Measurements from ENCODE around the gene FRRS1L.

FRRS1L gene

DNA sequence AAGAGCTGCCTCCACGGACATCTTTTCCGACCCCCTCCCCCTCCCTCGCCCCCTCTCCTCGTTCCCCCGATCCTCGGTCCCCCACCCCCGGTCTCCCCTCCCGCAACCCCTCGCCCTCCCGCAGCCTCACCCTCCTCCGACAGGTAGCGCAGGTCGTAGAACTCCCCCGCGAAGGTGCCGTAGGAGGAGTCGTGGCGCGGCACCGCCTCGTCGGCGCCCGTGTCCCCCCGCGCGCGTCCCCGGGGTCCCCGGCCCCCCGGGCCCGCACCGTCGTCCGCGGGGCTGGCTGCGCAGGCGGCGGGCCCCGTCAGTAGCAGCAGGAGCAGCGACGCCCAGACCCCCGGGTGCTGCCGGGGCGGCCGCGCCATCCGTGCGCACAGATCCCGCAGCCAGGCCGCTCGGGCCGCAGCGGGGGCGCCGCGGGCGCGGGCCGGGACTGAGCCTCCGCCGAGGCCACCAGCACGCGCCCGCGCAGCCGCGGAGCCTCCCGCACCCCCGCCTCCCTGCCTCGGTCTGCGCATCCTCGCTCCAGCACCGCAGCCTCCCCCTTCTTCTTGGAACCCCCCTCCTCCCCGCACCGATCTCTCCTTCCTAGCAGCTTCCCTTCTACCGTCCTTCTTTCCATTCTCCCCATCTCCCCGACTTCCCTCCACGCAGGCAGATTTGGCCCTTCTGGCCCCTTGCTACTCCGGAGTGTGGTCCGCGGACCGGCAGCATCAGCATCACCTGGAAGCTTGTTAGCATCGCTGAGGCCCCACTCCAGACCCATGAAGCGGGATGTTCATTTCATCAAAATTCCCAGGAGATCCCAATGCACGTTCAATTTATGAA is at the start of gene FRRS1L:
Gene FRRS1L (minus strand): TSS at position 479 of the 831 bp plus-strand sequence. CDS start 111 bp downstream, at position 368.
- no peak for DNase-seq (ENCODE audit: low spot score)

DNA sequence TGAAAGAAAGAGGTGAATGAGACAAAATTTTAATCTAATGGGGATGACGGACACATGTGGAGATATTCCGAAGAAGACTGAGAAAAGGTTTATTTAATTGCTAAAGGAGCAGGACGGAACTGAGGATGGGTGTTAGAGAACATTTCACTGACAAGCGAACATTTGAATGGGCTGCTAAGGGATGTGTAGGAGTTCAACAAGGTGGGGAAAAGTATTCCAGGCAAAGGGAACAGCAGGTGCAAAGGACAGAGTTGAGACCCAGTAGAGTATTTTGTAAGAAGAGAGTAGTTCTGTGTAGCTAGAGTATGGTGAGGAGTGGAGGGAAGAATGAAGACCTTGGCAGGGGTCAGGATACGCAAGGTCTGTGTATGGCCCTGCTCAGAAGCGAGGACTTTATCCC is 47.4 kb upstream of the FRRS1L start:
- DNase-seq (ENCODE audit: low spot score): no peak

DNA sequence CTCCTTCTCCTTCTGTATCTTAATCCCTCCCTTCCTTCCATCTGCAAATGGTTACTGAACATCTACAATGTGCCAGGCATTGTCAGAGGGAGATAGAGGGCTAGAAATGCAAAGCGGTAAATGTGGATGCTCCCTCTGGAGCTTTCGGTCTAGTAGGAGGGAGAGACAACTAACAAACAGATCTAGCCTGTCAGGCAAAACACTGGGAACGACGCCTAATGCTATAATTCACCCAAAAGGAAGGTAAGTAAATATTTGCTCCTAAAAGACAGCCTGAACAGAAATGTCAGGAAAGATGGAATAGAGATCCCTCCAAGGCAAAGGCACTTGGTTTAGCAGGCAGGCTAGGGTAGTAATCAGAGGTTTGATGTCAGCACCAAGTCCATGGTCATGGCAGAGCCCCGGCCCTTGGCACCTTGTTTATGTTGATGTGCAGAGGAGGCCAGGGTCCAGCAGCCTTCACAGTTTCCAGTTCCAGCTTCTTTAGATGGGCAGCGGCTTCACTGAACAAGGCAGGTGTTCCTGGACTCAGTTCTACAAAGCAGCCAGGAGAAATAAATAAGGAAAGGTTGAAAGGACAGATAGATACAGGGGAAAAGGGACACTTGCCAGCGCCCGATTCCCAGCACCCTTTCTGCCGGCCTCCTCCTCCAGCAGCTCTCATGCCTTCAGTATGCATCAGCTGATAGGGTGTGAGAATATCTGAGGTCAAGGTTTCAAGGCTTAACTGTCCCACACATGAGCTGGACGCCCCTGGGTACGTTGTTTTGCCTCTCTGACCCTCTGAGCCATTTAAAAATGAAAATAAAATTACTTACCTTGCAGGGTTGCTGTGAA is 46.5 kb upstream of the FRRS1L start:
- no peak for DNase-seq (ENCODE audit: low spot score)

- no peak for DNase-seq (ENCODE audit: low spot score)
Measured at GRCh38 chr9:109212768-109213167, 45.7 kb upstream of the FRRS1L start.

DNA sequence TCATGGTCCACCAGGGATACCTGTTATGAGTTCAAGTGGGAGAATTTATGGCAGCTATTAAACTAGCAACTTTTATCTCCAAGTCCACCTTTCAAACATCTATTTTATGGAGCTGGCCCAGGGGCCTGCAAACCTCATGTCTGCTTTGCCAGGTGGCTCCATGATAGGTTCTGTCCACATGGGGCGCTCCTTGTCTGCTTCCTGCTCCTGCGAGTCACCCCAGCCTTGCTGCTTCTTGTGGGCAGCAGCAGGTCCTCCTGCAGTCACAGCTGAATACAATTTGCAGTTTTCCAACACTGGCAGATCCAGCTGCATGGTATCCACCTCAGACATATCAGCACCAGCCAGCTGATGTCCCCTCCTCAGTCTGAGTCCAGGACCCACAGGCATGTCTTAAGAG is 39.6 kb upstream of the FRRS1L start:
- no peak for DNase-seq (ENCODE audit: low spot score)

DNA sequence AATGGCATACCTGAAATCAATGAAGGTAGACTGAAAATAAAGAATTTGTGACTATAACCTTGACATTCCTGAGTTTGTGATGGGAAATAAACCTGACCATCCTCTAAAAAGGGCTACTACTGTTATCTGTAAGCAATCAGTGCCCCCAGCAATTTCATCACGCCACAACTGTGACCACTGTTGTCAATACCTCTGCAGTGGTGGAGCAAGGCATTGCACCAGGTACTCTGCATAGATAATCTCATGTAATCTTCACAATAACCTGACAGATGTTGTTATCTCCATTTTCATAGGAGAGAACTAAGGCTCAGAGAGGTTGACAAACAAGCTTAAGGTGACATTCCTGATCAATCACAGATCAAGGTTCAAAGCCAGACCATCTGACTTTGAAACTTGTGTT is 38.5 kb upstream of the FRRS1L start:
- DNase-seq (ENCODE audit: low spot score): no peak

- no peak for DNase-seq (ENCODE audit: low spot score)
Measured at GRCh38 chr9:109203761-109204360, 36.8 kb upstream of the FRRS1L start.

GRCh38 chr9:109199676-109200075 is 32.6 kb upstream of the FRRS1L start:
- no peak for DNase-seq (ENCODE audit: low spot score)

DNA sequence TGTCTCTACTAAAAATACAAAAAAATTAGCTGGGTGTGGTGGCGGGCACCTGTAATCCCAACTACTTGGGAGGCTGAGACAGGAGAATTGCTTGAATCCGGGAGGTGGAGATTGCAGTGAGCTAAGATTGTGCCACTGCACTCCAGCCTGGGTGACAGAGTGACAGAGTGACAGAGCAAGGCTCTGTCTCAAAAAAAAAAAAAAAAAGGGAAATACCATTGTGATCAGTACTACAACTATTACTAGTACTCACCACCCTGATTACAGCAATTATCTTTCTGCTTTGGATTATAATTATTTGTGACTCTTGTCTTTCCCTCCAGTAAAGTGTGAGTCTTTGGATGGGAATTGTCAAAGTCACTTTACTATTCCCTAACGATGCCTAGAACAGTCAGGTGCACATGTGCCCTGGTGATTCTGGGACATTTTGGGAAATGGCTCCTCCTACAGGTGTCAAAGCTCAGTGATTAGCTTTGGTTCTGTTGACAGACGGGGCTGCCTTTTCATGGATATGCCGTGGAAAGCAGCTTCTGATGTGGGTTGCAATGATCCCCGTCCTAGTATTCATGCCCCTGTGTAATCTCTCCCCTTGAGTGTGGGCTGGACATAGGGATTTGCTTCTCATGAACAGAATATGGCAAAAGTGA is 31.8 kb upstream of the FRRS1L start:
- no peak for DNase-seq (ENCODE audit: low spot score)

DNA sequence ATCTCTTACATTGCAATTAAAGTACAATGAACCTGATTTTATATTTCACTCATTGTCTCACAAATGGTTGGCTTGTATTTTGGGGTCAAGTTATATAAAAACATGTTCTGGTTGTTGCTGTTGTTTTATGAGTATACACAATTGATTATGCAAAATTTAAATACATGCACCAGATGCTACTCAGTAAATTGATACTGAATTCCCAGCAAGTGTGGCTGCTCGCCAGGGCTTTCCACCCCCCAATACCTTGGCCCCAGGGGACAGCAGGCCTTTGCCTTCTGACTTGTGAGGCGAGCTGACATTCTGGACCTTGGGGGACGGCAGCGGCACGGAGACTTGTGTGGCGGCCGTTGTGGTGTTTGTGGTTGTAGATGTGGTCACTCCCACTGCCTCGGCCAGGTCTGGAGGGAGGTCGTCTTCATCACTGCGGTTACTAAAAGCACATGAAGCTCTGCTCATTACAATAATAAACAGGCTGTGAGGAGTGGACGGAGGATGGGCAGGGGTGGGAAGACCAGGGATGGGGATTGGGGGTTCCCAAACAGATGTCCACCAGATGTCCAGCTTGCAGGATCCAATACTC is 27.0 kb upstream of the FRRS1L start:
- no peak for DNase-seq (ENCODE audit: low spot score)

DNA sequence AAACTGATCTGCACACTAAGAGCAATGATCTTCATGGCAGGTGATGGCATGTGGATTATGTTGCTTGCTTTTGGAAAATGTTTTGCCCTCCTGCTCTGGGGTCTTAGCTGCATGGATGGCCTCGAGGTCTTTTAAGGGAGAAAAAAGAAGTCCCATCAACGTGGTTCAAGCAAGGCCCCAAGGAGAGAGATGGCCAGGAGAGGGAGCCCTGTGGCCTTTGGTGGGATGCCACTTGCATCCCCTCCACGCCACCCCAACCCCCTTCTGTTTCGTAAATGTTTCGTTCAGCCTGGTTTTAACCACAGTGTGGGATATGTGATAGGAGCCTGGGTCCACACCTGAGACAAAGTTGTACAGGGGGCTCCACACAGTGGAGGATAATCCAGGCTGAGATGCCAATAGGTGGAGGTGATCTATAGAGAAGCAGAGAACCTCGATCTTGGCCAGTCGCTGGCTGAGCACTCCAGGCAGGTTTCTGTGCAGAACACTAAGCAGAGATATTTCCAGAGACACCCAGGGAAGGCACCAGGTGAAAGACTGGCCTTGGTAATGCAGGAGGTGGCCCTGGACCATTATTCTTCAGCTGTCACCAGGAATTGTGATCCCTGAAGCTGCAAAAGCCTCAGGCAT is 25.8 kb upstream of the FRRS1L start:
- DNase-seq (ENCODE audit: low spot score): no peak

DNA sequence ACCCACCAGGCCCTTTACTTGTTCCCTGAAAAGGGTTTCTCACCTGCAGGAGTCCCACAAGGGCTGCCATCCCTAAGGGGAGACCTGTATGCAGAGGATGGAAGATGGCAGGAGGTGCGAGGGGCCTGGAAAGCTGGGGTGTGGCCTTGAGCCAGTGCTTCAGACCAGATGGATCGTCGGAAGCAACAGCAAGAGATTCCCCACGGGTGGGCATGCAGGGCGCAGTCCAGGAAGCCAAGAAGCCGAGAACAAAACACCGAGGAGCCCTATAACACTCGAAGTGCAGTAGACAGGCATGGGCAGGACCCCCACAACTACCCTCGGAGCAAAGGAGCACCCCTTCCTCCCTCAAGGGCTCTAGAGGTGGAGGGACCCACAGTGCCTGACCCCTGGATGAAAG is 24.7 kb upstream of the FRRS1L start:
- no peak for DNase-seq (ENCODE audit: low spot score)

DNA sequence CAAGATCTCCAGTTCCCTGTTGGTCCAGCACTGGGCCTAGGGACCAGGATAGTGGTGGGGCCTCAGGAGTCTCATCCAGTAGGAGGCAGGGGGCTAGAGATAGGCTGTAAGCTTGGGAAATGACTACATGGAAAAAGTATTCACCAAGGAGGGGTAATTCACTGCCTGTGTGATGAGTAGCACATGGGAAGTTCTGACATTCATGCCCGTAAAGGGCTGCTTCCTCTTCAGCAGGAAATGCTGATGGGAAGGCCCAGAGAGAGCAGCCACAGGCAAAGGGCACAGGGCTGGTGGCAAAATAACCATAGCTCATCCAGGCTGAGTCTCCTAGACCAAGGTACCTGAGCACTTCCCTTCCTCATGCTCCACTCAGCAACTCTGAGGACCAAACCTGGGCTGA is 23.1 kb upstream of the FRRS1L start:
- no peak for DNase-seq (ENCODE audit: low spot score)

GRCh38 chr9:109186857-109187520 is 19.9 kb upstream of the FRRS1L start:
- no peak for DNase-seq (ENCODE audit: low spot score)

DNA sequence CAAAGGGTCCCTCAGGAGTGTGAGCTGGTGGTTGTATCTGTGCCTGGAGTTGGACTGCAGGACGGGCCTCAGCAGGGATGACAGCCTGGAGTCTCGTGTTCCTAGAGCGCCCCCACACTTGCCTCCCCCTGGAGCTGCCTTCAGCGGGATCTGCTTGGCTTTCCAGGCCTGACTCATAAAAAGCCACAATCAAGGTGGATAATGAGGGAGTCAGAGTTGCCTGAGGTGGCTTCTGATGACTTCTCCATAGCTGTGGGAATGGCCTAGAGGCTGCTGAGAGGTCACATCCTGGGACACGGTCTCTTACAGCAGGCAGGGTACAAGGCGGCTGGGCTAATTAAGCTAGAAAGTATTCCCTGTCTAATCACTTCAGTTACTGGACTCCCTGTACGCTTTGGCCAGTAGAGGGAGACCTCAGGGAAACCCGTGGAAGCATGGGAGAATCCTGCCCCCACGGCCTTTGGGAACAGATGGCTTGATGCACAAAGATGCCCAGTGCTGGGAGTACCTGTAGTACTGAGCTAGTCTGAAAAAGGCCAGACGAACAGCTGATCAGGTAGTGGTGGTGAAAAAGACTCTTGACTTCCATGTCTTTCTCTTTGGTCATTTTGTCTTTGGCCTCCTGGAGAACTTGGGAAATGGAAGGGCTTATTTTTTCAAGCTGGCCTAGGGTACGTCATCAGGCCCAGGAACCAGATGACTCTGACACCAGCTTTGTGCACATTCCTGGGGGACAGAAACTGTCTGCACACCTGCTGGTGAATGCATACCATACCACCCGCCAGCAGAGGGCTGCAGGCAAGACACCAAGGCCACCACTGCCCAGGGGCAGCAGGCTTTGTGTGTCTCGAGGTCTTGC is 16.1 kb upstream of the FRRS1L start:
- peak; percentile 38 for DNase-seq (ENCODE audit: low spot score)

DNA sequence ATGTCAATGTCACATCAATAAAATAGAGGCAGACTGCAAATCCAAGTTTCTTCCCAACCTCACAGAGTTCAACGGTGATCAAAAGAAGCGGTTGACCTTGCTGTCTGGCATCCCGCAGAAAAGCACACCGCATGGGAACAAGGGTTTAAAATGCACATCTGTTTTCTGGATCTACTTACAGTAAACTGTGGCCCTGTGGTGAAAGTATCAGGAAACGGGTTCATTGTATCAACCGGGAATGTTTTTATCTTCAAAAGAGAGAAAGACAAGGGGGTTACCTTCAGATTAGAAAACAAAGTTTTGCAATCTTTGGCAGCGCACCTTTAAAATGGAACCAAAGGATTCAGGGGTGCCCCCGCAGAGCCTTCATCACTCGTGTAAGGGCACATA is 15.5 kb upstream of the FRRS1L start:
- no peak for DNase-seq (ENCODE audit: low spot score)

DNA sequence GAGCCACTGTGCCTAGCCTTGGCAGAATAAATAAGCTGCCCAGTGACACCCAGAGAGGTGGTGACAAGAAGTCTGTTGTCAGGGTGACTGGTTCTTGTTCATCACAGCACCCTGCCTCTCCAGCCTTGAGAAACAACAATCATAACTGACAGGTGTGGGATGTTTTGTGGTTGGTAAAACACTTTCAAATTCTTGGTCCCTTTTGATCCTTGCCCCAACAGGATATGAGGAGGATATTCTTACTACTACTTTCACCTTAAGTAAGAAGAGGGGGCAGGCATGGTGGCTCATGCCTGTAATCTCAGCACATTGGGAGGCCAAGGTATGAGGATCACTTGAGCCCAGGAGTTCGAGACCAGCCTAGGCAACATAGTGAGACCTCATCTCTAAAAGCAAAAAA is 14.2 kb upstream of the FRRS1L start:
- DNase-seq (ENCODE audit: low spot score): no peak

- no peak for DNase-seq (ENCODE audit: low spot score)
Measured at GRCh38 chr9:109179801-109180523, 12.9 kb upstream of the FRRS1L start.

DNA sequence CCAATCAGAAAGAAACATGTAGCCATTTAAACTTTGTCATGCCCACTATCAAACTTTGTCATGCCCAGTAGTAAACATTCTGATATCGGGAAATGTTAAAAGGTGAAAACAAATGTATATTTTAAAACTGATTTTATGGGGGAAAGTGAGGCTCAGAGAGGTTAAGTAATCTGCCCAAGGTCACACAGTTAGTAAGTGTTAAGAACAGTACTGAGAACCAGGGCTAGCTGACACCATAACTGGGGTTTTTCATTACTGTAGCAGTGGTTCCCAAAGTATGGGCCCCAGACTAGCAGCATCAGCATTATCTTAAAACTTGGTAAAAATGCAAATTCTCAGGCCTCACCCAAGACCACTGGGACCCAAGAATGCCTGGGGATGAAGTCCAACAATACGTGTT is 9.9 kb upstream of the FRRS1L start:
- no peak for DNase-seq (ENCODE audit: low spot score)

Data from COLO829 (cell line).